H9 (cell line): Measurements from ENCODE around the gene GTF2H4. TPM values are rescaled to one million over a fixed set of nuclear protein-coding genes. Genes with fewer than 3 reads are reported as not detected.

Experiments
- DNase-seq: peaks from one replicate; pipeline ENCODE4 v3.0.0-alpha.2; 2017
- H2AFZ ChIP-seq: one replicate; pipeline ENCODE4 v1.6.1; 2013; ENCODE audit warnings: mild to moderate bottlenecking, low read length, control low read depth, moderate library complexity
- H2AK5ac ChIP-seq: 2 replicates; pipeline ENCODE4 v1.6.1; 2013; ENCODE audit warnings: low read length, control low read depth, mixed read lengths; ENCODE audit not compliant: insufficient read length
- H2BK120ac ChIP-seq: one replicate; pipeline ENCODE4 v1.6.1; 2013; ENCODE audit warnings: low read depth, mild to moderate bottlenecking, low read length, control low read depth, inconsistent platforms; ENCODE audit not compliant: poor library complexity, severe bottlenecking
- H2BK12ac ChIP-seq: 2 replicates; pipeline ENCODE4 v1.6.1; 2013; ENCODE audit warnings: low read length, control low read depth, mixed read lengths, low read depth; ENCODE audit not compliant: insufficient read length
- H2BK15ac ChIP-seq: 2 replicates; pipeline ENCODE4 v1.6.1; 2013; ENCODE audit warnings: low read depth, low read length, control low read depth
- H2BK20ac ChIP-seq: one replicate; pipeline ENCODE4 v1.6.1; 2013; ENCODE audit warnings: low read depth, mild to moderate bottlenecking, low read length, control low read depth, inconsistent platforms; ENCODE audit not compliant: poor library complexity, severe bottlenecking
- H2BK5ac ChIP-seq: 2 replicates; pipeline ENCODE4 v1.6.1; 2013; ENCODE audit warnings: low read length, control low read depth, mixed read lengths; ENCODE audit not compliant: insufficient read length
- H3K14ac ChIP-seq: 2 replicates; pipeline ENCODE4 v1.6.1; 2013; ENCODE audit warnings: low read length, control low read depth; ENCODE audit not compliant: insufficient read depth
- H3K18ac ChIP-seq: 2 replicates; pipeline ENCODE4 v1.6.1; 2013; ENCODE audit warnings: low read depth, mild to moderate bottlenecking, mixed read lengths, low read length, control low read depth; ENCODE audit not compliant: insufficient read length
- H3K23ac ChIP-seq: 2 replicates; pipeline ENCODE4 v1.6.1; 2013; ENCODE audit warnings: low read length, control low read depth, mixed read lengths, low read depth; ENCODE audit not compliant: insufficient read length
- H3K23me2 ChIP-seq: 2 replicates; pipeline ENCODE4 v1.6.1; 2013; ENCODE audit warnings: low read depth, mild to moderate bottlenecking, mixed read lengths, low read length, control low read depth; ENCODE audit not compliant: insufficient read length, poor library complexity, severe bottlenecking
- H3K27ac ChIP-seq: 2 replicates; pipeline ENCODE4 v1.5.1; 2013; ENCODE audit warnings: low read length, control low read depth, mixed read lengths, low read depth; ENCODE audit not compliant: insufficient read length
- H3K27me3 ChIP-seq: 2 replicates; pipeline ENCODE4 v1.6.1; 2013; ENCODE audit warnings: low read length, control low read depth, inconsistent platforms; ENCODE audit not compliant: insufficient read depth
- H3K4ac ChIP-seq: 2 replicates; pipeline ENCODE4 v1.6.1; 2013; ENCODE audit warnings: low read depth, mild to moderate bottlenecking, control low read depth, inconsistent platforms, low read length, moderate library complexity
- H3K4me1 ChIP-seq: 2 replicates; pipeline ENCODE4 v1.6.1; 2013; ENCODE audit warnings: low read length, control low read depth, inconsistent platforms; ENCODE audit not compliant: insufficient read depth
- H3K4me2 ChIP-seq: 2 replicates; pipeline ENCODE4 v1.6.1; 2013; ENCODE audit warnings: low read length, control low read depth, mixed read lengths; ENCODE audit not compliant: insufficient read length, insufficient read depth
- H3K56ac ChIP-seq: 2 replicates; pipeline ENCODE4 v1.6.1; 2013; ENCODE audit warnings: low read depth, mild to moderate bottlenecking, mixed read lengths, low read length, control low read depth; ENCODE audit not compliant: insufficient read length
- H3K79me1 ChIP-seq: 2 replicates; pipeline ENCODE4 v1.6.1; 2013; ENCODE audit warnings: low read depth, mild to moderate bottlenecking, moderate library complexity, low read length, control low read depth, inconsistent platforms; ENCODE audit not compliant: insufficient read depth, poor library complexity, severe bottlenecking
- H3K79me2 ChIP-seq: 2 replicates; pipeline ENCODE4 v1.6.1; 2013; ENCODE audit warnings: low read length, control low read depth, inconsistent platforms; ENCODE audit not compliant: insufficient read depth
- H3K9ac ChIP-seq: 2 replicates; pipeline ENCODE4 v1.6.1; 2013; ENCODE audit warnings: low read length, control low read depth, mixed read lengths; ENCODE audit not compliant: insufficient read length; ENCODE audit errors: extremely low read depth
- H3K9me3 ChIP-seq: one replicate; pipeline ENCODE4 v1.6.1; 2013; ENCODE audit warnings: low read depth, low read length, inconsistent platforms; ENCODE audit not compliant: control insufficient read depth
- H3T11ph ChIP-seq: one replicate; pipeline ENCODE4 v1.6.1; 2013; ENCODE audit warnings: mild to moderate bottlenecking, low read length, control low read depth, inconsistent platforms
- H4K20me1 ChIP-seq: one replicate; pipeline ENCODE4 v1.6.1; 2013; ENCODE audit not compliant: control insufficient read depth, insufficient read length, insufficient read depth
- H4K5ac ChIP-seq: 2 replicates; pipeline ENCODE4 v1.6.1; 2013; ENCODE audit warnings: low read depth, mild to moderate bottlenecking, mixed read lengths, low read length, control low read depth; ENCODE audit not compliant: insufficient read length
- H4K8ac ChIP-seq: replicated peaks from 2 replicates; pipeline ENCODE4 v1.6.1; 2013; ENCODE audit warnings: low read length, control low read depth, mixed read lengths, low read depth; ENCODE audit not compliant: insufficient read length
- H4K91ac ChIP-seq: 2 replicates; pipeline ENCODE4 v1.6.1; 2013; ENCODE audit warnings: low read depth, mild to moderate bottlenecking, moderate library complexity, mixed read lengths, low read length, control low read depth; ENCODE audit not compliant: insufficient read length
- H3K27ac Mint-ChIP-seq, 3 experiments: 2 replicates in 2 of 3; 3 replicates in 1 of 3; pipeline ENCODE4 v1.8.0; 2020 to 2021; ENCODE audit warnings: mixed read lengths in 3 of 3, mild to moderate bottlenecking in 1 of 3, moderate library complexity in 1 of 3
- H3K27me3 Mint-ChIP-seq: 2 replicates; pipeline ENCODE4 v1.8.0; 2021; ENCODE audit warnings: low read depth, mild to moderate bottlenecking, moderate library complexity, mixed read lengths
- H3K36me3 Mint-ChIP-seq, 3 experiments: 2 replicates in 2 of 3; 3 replicates in 1 of 3; pipeline ENCODE4 v1.8.0; 2020 to 2021; ENCODE audit warnings: low read depth in 3 of 3, mixed read lengths in 3 of 3; ENCODE audit not compliant: insufficient read depth in 1 of 3
- H3K4me1 Mint-ChIP-seq, 2 experiments: 2 replicates each; pipeline ENCODE4 v1.8.0; 2020; ENCODE audit warnings: mixed read lengths in 2 of 2
- H3K4me3 Mint-ChIP-seq, 2 experiments: 2 replicates in 1 of 2; 3 replicates in 1 of 2; pipeline ENCODE4 v1.8.0; 2020 to 2021; ENCODE audit warnings: mild to moderate bottlenecking in 2 of 2, mixed read lengths in 2 of 2, moderate library complexity in 1 of 2
- H3K9me3 Mint-ChIP-seq, 2 experiments: 2 replicates in 1 of 2; 3 replicates in 1 of 2; pipeline ENCODE4 v1.8.0; 2020; ENCODE audit warnings: mild to moderate bottlenecking in 2 of 2, mixed read lengths in 2 of 2, moderate library complexity in 1 of 2
- CTCF ChIP-seq: fragments of 200-600 bp; sonication (generic); conservative IDR thresholded peaks from 3 replicates; pipeline ENCODE4 v1.8.0; 2021; ENCODE audit warnings: antibody characterized with exemption, mild to moderate bottlenecking
- WGBS: extraction: QIAGEN DNeasy Blood & Tissue Kit; methylation state at CpG from one replicate; pipeline ENCODE4 v1.1.7; 2013; ENCODE audit warnings: missing lambda C conversion rate, low lambda C conversion rate, mixed read lengths; ENCODE audit not compliant: insufficient read length; ENCODE audit errors: extremely low coverage; 5-methylcytosine and 5-hydroxymethylcytosine counted together
- total RNA-seq: library from RNA; stranded (reverse); gene quantifications from 2 replicates; pipeline ENCODE4 v1.2.1, GENCODE V29; 2021

GTF2H4 gene
- total RNA-seq, 1 experiment from 2014 or later: 60.8 TPM

GRCh38 chr6:30900863-30901417, 7.1 kb upstream of the GTF2H4 start:
- Histone ChIP-seq H4K91ac (no peak overlapping the region), H2AK5ac (no peak overlapping the region), H2BK120ac (no peak overlapping the region), H3K4me1 (no peaks in the 10 kb centered on the region), H3T11ph (no peak overlapping the region), H3K27ac (no peak overlapping the region), H3K18ac (no peak overlapping the region), H3K79me2 (no peaks in the 10 kb centered on the region), H2BK5ac (no peak overlapping the region), H3K9ac (no peak overlapping the region), H3K4ac (no peak overlapping the region), H2BK12ac (no peak overlapping the region), H3K23ac (no peak overlapping the region), H4K20me1 (no peaks in the 10 kb centered on the region), H4K5ac (no peak overlapping the region), H3K4me2 (no peak overlapping the region), H3K23me2 (no peaks in the 10 kb centered on the region), H2AFZ (no peak overlapping the region), H3K27me3 (no peaks in the 10 kb centered on the region), H3K9me3 (no peaks in the 10 kb centered on the region), H3K14ac (no peak overlapping the region), H3K56ac (no peak overlapping the region), H3K79me1 (no peaks in the 10 kb centered on the region), H4K8ac (no peak overlapping the region), H2BK15ac (no peak overlapping the region), H2BK20ac (no peak overlapping the region)
- Mint-ChIP-seq H3K4me3 (no peak overlapping the region), H3K4me1 (peaks cover 2 to 7% of the 10 kb centered on the region in 2 experiments), H3K9me3 (no peaks in the 10 kb centered on the region), H3K27ac (peak overlapping the region in 1 of 3 experiments; percentile 28; a peak in 1 of 7 replicates), H3K27me3 (no peaks in the 10 kb centered on the region; the same call in 1 of the 2 replicates), H3K36me3 (peaks cover 27 to 40% (median 40%) of the 10 kb centered on the region in 3 experiments; a peak in 6 of 7 replicates)
- WGBS: no CpG with 5 or more reads among the region's 1 CpG
- TF ChIP-seq CTCF: no peak
- no peak for DNase-seq
